Measurements from ENCODE around the gene GRPEL1. TPM values are rescaled to one million over a fixed set of nuclear protein-coding genes. Genes with fewer than 3 reads are reported as not detected.

GRPEL1 gene
- total RNA-seq, 2 experiments from 2014 or later = 55.6 to 58.6 TPM

- intact Hi-C loops (cut with DNase I, micrococcal nuclease) = loop anchor here in 1 of 2 experiments (10.0 kb wide), 2 partner anchors 834 to 836 kb away; no protein-coding TSS in a partner anchor
- no peaks in the 10 kb centered on the region for H3K27me3 ChIP-seq (ENCODE audit: control insufficient read depth in 1 of 2, insufficient read depth in 2 of 2, low read length in 2 of 2)
- no peaks in the 10 kb centered on the region for H3K4me1 ChIP-seq (ENCODE audit: insufficient read depth, low read length)
- H3K4me1 Mint-ChIP-seq (ENCODE audit: low read depth) = no peaks in the 10 kb centered on the region
- ATAC-seq (ENCODE audit: poor library complexity) (no peak), DNase-seq (no peak)
- peaks cover 0 to 32% of the 10 kb centered on the region in 2 experiments for H3K9me3 ChIP-seq (ENCODE audit: control insufficient read depth in 1 of 2, insufficient read depth in 1 of 2, low read length in 2 of 2)
- no peak overlapping the region for H3K4me3 ChIP-seq (ENCODE audit: low read length)
- no peaks in the 10 kb centered on the region for H3K9me3 Mint-ChIP-seq
- no peak overlapping the region for H3K27ac Mint-ChIP-seq
- POLR2A ChIA-PET = no interaction called here
- H3K27ac ChIP-seq (ENCODE audit: low read depth in 1 of 2, low read length in 2 of 2) = no peak overlapping the region
- H3K27me3 Mint-ChIP-seq = no peaks in the 10 kb centered on the region
- H3K36me3 Mint-ChIP-seq (ENCODE audit: low read depth) = no peaks in the 10 kb centered on the region
- no peaks in the 10 kb centered on the region for H3K36me3 ChIP-seq (ENCODE audit: insufficient read depth, low read length)
- TF ChIP-seq, protein P1, sequence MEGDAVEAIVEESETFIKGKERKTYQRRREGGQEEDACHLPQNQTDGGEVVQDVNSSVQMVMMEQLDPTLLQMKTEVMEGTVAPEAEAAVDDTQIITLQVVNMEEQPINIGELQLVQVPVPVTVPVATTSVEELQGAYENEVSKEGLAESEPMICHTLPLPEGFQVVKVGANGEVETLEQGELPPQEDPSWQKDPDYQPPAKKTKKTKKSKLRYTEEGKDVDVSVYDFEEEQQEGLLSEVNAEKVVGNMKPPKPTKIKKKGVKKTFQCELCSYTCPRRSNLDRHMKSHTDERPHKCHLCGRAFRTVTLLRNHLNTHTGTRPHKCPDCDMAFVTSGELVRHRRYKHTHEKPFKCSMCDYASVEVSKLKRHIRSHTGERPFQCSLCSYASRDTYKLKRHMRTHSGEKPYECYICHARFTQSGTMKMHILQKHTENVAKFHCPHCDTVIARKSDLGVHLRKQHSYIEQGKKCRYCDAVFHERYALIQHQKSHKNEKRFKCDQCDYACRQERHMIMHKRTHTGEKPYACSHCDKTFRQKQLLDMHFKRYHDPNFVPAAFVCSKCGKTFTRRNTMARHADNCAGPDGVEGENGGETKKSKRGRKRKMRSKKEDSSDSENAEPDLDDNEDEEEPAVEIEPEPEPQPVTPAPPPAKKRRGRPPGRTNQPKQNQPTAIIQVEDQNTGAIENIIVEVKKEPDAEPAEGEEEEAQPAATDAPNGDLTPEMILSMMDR (IDR thresholded peaks at IDR 0.05) = no peak
- CTCF ChIA-PET = no interaction called here
- H3K4me3 Mint-ChIP-seq = no peak overlapping the region
Observed at GRCh38 chr4:7109169-7109568, 41.3 kb upstream of the GRPEL1 start.

GRCh38 chr4:7108660-7109059, 40.8 kb upstream of the GRPEL1 start:
- POLR2A ChIA-PET = no interaction called here
- Mint-ChIP-seq H3K4me3 (no peak overlapping the region), H3K36me3 (ENCODE audit: low read depth) (no peaks in the 10 kb centered on the region), H3K4me1 (ENCODE audit: low read depth) (no peaks in the 10 kb centered on the region), H3K27me3 (no peaks in the 10 kb centered on the region), H3K9me3 (no peaks in the 10 kb centered on the region), H3K27ac (no peak overlapping the region)
- TF ChIP-seq, protein P1 (IDR thresholded peaks at IDR 0.05) = no peak
- Histone ChIP-seq H3K4me3 (ENCODE audit: low read length) (no peak overlapping the region), H3K9me3 (ENCODE audit: control insufficient read depth in 1 of 2, insufficient read depth in 1 of 2, low read length in 2 of 2) (peaks cover 0 to 32% of the 10 kb centered on the region in 2 experiments), H3K27me3 (ENCODE audit: control insufficient read depth in 1 of 2, insufficient read depth in 2 of 2, low read length in 2 of 2) (no peaks in the 10 kb centered on the region), H3K36me3 (ENCODE audit: insufficient read depth, low read length) (no peaks in the 10 kb centered on the region), H3K4me1 (ENCODE audit: insufficient read depth, low read length) (peaks cover 2% of the 10 kb centered on the region), H3K27ac (ENCODE audit: low read depth in 1 of 2, low read length in 2 of 2) (no peak overlapping the region)
- CTCF ChIA-PET = no interaction called here
- intact Hi-C loops (cut with DNase I, micrococcal nuclease) = loop anchor here in 1 of 2 experiments (10.0 kb wide), 2 partner anchors 834 to 836 kb away; no protein-coding TSS in a partner anchor
- DNase-seq (no peak), ATAC-seq (ENCODE audit: poor library complexity) (no peak)

- no peaks in the 10 kb centered on the region for H3K36me3 ChIP-seq (ENCODE audit: insufficient read depth, low read length)
- Mint-ChIP-seq H3K4me1 (ENCODE audit: low read depth) (peaks cover 4% of the 10 kb centered on the region), H3K9me3 (no peaks in the 10 kb centered on the region), H3K27ac (no peak overlapping the region), H3K4me3 (no peak overlapping the region), H3K36me3 (ENCODE audit: low read depth) (no peaks in the 10 kb centered on the region), H3K27me3 (no peaks in the 10 kb centered on the region)
- H3K27me3 ChIP-seq (ENCODE audit: control insufficient read depth in 1 of 2, insufficient read depth in 2 of 2, low read length in 2 of 2) = no peaks in the 10 kb centered on the region
- DNase-seq = no peak
- ChIA-PET CTCF (no interaction called here), POLR2A (interaction anchor here (0.6 kb wide), 1 partner anchor 705 kb away, joined by 3 read pairs; no protein-coding TSS in a partner anchor)
- TF ChIP-seq, protein P1 (IDR thresholded peaks at IDR 0.05) = no peak
- H3K9me3 ChIP-seq (ENCODE audit: control insufficient read depth in 1 of 2, insufficient read depth in 1 of 2, low read length in 2 of 2) = peaks cover 0 to 32% of the 10 kb centered on the region in 2 experiments
- no peak overlapping the region for H3K4me3 ChIP-seq (ENCODE audit: low read length)
- peaks cover 7% of the 10 kb centered on the region for H3K4me1 ChIP-seq (ENCODE audit: insufficient read depth, low read length)
- no peak overlapping the region for H3K27ac ChIP-seq (ENCODE audit: low read depth in 1 of 2, low read length in 2 of 2)
- ATAC-seq (ENCODE audit: poor library complexity) = no peak
- intact Hi-C loops (cut with DNase I, micrococcal nuclease) = loop anchor here in 1 of 2 experiments (10.0 kb wide), 2 partner anchors 833 to 837 kb away; no protein-coding TSS in a partner anchor
Observed at GRCh38 chr4:7108046-7108625, 40.3 kb upstream of the GRPEL1 start.

Measured in CD4-positive, alpha-beta T cell (primary cell).